Measurements from ENCODE around the gene NLRC3. TPM values are rescaled to one million over a fixed set of nuclear protein-coding genes. Genes with fewer than 3 reads are reported as not detected.

NLRC3 gene
- polyA plus RNA-seq, 4 donors, result 1.2 to 2.6 (median 2.0) TPM

DNA sequence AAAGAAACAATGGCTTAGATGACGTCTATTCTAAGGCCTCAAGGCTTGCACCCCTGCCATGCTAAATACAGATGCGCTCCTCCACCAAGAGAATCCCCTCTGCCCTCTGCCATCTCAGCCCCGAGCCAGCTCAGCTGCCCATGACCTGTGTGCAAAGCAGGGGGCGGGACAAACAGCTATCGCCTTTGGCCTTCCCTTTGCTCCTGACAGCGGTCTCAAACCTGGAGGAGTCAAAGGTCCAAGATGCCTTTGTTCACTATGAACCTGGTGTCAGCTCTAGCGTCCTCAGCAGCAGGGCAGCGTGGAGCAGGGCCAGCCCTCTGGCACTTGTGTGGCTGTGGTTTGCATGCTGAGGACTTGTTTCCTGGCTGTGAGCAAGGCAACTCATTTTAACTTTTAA is 21.9 kb upstream of the NLRC3 start:
- DNase-seq (ENCODE audit: low read depth in 4 of 4, low spot score in 2 of 4), result no peak

DNA sequence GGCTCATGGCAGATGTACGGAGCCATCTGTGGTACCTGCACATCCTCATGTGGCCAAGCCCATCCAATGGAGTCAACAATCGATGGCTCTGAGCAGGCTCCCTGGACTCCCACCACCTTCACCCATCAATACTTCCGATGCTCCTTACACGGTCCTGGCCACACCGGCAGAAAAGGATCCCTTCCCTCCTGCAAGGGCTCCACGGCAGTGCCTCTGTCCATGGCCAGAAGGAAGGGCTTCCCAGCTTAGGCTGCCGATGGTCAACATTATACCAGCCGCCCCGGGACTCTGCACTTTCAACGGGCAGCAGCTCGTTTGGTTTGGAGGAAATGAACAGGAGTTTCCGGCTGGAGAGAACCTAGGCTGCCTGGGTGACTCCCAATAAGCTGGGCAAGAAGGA is 21.0 kb upstream of the NLRC3 start:
- DNase-seq (ENCODE audit: low read depth in 4 of 4, low spot score in 2 of 4), result no peak

DNA sequence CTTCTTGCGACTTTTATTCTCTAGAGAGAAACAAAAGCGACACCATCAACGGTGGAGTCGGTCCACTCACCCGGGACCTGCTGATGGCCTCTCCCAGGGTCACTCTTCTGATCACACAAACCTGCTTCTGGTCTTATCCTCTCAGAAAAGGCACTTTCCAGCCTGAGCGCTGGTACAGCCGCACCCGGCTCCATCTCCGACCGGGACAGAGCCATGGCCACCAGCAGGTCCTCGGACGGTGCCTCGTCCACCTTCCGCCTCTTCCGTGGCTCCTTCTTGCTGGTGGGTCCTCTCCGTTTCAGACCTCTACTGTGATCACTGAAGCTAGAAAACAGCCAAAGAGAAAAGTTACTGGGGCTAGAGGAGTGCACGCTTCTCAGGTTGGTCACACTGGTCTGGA is 20.5 kb upstream of the NLRC3 start:
- DNase-seq (ENCODE audit: low read depth in 4 of 4, low spot score in 2 of 4), result no peak

DNA sequence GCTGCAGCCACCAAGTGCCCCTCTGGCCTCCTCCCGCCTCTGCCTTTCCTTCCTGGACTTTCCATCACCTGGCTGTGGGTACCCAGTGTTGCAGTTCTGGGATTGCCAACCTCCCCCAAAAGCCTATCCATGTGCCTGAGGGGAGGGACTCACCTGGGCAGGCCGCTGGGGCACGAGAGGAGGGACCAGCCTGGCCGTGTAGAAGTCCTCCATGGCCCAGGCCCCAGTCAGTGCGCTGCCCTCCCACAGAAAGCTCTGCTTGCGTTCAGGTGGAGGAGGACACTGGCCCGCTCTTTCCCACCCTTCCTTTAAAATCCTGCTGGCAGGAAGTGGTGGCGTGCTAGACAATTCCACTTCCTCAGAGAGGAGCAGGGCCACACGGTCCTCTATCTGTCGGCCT is 20.0 kb upstream of the NLRC3 start:
- no peak for DNase-seq (ENCODE audit: low read depth in 4 of 4, low spot score in 2 of 4)

DNA sequence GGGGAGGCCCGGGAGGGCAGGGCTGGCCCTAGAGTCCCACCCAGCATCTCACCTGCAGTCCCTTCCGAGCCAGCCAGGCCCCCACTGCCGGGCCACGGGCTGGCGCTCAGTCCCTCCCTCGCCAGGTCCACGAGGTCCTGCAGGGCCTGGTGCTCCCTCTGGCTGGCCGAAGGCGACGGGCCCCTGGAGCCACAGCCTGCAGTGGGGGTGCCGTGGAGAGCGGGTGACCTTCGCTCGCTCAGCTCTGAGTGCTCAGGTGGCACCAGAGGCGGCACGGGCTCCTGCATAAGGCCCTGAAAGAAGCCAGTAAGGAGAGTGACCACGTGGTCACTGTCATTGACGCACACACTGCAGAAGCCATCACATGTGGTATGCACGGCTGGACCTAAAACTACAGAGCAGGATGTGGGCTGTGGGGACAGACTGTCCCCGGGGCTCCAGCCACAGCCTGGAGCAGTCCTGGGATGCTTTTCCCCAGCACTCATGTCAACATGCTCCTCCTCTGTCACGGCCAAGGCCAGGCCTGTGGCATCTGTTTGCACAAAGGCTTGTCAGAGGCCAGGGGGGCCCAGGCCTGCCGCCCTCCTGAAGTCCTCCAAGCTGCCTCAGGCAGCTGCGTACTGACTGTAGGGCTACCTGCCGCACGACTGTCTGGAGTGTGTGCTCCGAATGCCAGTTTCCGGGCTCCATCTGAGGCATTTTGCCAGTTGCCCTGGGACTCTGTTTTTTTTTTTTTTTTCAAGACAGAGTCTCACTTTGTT is 19.1 kb upstream of the NLRC3 start:
- DNase-seq (ENCODE audit: low read depth in 4 of 4, low spot score in 2 of 4), result no peak

DNA sequence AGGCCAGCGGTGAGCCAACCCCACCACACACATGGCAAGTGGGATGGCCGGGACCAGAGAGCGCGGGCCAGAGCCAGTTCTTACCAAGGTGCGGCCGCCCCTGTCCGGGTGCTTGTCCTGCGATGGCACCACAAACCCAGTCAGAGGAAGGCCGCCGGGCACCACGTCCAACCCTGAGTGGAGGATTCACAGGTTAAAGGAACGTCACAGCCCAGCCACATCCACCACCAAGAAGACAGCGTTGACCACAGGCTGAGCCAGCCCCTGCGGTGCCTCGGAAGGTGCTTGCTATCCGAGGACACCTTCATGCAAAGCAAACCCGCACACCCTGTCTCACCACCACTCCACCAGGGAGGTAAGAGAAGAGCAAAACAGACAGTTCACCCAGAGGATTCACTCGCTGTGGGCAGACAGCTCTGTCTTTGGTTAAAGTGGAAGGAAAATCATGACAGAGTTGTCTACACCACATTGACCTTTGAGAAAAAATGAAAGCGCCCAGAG is 18.4 kb upstream of the NLRC3 start:
- no peak for DNase-seq (ENCODE audit: low read depth in 4 of 4, low spot score in 2 of 4)

DNA sequence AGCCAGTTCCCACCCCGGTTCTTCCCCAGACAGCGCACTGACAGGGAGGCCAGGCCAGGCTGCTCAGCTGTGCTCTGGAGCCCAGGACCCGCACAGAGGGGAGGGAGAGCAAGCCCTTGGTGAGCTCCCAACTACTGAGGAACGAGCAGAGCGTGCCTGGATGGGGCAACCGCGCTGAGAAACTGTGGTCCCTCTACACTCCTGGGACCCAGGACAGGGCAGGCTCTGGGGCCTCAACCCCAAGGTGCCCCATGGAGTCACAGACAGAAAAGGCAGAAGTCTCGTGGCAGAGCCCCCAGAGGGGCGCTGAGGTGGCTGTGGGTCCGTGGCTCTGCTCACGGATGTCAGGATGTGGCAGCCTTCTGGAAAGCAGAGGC is 17.9 kb upstream of the NLRC3 start:
- DNase-seq (ENCODE audit: low read depth in 4 of 4, low spot score in 2 of 4), result no peak

DNA sequence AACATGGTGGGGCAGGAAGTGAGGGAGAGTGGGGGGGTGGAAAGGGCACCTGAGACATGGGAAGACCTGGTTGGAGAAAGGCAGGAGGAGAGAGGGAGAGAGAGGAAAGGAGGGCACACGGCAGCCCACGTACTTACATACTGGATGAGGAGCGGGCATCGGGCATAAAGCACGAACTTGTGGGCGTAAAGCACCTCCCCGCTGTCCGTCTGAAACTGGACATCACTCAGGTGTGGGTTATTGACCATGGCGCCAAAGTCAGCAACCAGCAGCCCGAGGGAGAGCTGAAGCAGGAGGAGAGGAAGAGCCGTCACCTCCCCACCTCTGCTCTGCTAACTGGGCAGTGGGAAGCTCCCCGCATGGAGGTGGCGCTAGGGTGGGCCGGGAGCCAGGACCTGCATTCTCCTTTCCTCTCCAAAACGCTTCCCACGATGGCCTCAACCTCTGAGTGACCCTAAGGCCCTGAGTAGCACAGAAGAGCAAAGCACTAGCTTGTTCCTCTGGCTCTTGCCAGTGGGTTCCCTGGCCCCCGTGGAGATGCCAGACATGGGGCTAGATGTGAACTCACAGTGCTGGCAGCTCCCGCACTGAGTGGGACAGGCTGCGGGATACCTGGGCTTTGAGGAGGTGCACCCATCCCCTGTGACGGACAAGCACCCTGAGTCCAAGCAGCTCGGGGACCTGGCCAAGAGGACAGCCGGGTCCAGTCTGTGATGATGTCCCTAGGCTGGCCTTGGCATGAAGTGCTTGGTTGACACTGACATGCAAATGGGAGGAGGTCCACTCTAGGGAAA is 17.3 kb upstream of the NLRC3 start:
- no peak for DNase-seq (ENCODE audit: low read depth in 4 of 4, low spot score in 2 of 4)

DNA sequence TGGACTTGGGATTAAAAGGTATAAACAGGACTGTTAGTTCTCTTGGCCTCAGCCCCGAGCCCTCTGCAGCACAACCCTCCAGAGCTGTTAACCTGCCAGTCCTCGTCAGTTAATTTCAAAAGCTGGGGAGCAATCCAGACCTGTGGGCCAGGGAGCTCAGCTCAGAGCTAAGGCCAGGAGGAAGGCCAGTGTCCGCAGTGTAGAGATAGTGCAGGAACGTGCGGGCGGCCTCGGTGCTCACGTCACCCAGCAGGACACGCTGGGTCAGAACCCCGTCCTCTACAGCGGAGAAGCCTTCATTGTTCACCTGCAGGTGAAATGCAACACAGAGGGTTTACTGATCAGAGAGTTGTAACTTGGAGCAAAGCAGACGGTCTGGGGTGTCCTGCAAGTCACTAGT is 15.4 kb upstream of the NLRC3 start:
- no peak for DNase-seq (ENCODE audit: low read depth in 4 of 4, low spot score in 2 of 4)

DNA sequence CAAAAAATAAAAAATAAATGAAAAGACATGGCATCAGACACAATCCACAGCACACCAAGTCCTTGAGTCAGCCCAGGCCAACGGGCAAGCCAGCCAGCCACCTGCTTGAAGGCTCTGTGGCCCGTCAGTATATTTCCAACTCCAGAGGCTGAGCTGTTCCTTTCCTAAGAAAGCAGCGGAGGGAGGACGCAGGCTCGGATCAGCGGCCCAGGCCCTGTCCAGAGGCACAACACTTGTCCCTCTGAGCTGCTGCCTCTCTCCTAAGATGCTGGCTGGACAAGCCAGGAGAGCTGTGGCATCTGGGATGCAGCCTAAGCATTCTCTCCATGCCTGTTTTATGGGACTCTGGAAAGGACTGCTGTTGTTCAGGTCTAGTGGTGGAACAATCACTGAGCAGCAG is 14.8 kb upstream of the NLRC3 start:
- no peak for DNase-seq (ENCODE audit: low read depth in 4 of 4, low spot score in 2 of 4)

DNA sequence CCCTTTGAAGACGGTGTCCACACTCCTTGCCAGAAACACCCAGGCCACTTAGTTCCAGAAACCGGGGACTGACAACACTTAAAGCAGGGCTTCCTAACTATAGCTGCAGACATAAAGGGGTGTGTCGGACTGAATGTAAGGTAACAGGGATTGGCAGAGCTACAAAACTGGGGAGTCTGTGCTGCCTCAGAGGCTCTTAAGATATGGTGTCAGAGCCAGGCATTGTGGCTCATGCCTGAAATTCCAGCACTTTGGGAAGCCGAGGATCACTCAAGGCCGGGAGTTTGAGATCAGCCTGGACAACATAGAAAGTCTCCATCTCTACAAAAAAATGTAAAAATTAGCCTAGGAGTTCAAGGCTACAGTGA is 14.2 kb upstream of the NLRC3 start:
- DNase-seq (ENCODE audit: low read depth in 4 of 4, low spot score in 2 of 4), result no peak

DNA sequence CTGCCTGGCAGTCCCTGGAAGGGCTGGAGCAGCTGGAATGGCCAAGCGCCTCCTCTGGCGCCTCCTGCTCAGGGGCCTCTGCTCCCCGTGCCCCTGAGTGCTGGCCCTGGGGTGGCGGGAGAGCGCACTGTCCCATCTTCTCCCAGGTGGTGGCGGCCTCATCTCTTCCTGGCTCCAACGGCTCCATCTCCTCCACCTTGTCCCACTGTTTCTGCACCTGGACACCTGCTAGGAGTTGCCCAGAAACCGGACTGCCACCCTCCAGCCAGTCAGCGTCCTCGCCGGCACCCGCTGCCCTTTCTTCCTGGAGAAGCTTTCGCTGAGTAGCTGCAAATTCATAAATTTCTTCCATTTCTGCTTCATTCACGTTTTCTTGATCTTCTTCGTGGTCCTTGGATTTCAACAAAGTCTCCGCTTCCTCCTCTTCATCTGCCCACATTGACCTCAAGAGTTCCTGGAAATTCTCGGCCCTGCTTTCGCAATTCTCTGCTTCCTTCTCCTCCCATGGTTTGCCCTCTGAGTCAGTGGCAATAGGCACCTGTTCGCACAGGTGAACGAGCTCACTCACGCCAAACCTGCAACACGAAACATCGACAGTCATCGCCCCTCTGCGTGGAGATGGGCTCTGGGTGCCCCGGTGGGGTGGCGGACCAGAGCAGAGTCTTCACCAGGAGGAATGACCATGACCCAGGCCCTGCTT is 13.7 kb upstream of the NLRC3 start:
- no peak for DNase-seq (ENCODE audit: low read depth in 4 of 4, low spot score in 2 of 4)

DNA sequence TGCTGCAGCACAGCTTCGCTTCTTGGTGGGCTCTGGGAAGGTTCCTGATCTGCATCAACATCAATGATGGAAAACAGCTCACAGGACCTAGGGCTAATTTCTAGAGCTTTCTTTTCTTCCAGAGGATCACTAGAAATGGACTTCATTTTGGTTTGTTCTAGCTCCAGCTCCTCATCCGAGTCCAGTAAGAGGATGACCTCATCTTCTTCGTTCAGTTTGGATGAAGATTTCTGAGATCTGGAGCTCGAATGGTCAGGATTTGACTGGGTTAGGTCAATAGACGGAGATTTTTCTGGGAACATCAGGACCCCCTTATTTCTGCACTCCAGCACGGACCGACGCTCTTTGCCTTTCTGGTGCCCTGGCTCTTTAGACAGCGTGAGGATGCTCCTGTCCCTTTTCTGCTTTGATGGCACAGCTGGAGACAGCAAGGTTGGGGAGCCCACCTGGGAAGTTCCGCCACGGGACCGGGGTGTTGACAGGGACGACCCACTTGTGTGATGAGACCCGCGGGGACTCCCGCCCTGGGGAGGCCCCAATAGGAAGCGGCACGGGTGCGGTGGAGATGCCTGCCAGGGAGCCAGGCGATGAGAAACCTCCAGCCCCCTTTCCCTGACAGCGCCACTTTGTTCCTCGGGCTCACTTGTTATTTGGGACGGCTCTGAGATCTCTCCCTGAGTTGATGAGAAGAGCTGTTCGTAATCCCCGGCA is 12.9 kb upstream of the NLRC3 start:
- no peak for DNase-seq (ENCODE audit: low read depth in 4 of 4, low spot score in 2 of 4)

DNA sequence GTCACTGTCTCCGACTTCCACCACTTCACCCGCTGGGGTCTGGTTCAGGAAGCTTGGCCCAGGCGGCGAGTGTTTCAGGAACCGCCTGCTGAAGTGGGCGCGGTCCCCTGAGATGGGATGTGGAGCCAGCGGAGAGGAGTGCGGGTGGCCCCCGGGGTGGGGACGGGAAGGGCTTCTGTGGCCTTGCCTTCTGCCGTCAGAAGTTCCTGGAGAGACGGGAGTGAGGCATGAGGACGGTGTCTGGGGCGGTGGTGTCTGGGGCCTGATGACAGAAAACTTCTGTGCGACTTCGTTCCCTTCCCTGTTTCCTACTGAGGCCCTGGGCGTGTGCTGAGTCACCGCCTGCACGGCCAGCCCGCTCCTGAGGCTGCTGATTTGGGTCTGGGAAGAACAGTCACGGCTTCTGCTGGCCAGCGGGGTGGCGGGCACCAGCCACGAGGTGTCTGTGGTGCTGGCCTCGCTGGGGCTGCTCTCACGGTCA is 12.3 kb upstream of the NLRC3 start:
- DNase-seq (ENCODE audit: low read depth in 4 of 4, low spot score in 2 of 4), result no peak

DNA sequence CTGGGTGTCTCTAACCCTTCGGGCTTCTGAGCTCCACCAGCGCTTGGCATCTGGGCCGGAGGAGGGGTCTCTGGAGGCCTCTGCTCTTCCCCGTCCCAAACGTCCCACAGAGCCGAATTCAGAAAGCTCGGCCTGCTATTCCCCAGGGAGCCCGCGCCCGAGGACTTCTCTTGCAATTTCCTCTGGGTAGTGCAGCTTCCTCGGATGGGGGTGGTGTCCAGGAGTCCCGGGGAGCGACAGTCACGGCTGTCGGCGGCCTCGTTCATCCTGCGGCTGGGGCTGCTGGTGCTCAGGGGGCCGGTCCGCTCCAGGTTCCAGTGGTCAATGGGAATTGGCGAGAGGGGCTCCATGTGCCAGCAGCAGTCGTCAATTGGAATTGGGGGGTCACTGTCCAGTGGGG is 11.8 kb upstream of the NLRC3 start:
- DNase-seq (ENCODE audit: low read depth in 4 of 4, low spot score in 2 of 4), result no peak

DNA sequence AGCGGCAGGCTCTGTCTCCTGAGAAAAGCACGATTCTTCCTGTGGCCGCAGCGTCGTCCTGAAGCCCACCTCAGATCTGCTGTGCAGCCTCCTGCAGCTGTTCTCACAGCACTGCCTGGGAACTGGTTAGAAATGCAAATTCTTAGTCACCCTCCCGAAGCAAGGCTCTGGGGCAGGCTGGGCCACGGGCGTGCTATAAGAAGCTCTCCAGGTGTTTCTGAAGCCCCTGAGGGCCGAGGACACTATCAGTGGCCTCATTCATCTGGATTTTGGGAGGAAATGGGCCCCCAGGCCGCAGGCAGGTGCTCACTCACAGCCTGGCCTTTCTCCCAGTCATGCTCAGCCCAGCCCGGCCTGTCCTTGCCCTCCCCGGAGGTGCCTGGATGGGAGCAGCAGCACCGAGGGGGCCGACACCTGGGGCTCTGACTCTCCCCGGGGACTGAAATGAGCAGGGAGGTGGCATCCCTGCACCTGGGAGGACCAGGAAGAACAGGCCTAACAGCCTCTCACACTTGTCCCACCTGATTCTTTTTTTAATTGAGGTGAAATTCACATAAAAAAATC is 10.4 kb upstream of the NLRC3 start:
- no peak for DNase-seq (ENCODE audit: low read depth in 4 of 4, low spot score in 2 of 4)

DNA sequence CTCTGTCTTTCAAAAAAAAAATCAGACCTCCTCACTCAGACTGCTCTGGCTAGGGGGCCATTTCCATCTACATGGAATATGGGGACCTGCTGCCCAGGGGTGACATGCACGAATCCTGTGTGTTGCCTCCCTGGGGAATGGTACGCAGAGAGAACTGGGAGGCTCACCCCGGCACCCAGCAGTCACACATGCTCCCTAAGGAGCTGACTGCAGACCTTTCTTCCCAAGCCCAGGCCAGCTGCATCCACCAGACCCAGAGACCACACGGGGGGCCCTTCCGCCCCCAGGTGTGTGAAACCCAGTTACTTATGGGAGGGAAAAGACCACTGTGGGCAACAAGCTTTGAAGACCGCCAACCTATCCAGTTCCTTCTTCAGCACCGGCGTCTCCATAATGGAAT is 7.2 kb upstream of the NLRC3 start:
- no peak for DNase-seq (ENCODE audit: low read depth in 4 of 4, low spot score in 2 of 4)

DNA sequence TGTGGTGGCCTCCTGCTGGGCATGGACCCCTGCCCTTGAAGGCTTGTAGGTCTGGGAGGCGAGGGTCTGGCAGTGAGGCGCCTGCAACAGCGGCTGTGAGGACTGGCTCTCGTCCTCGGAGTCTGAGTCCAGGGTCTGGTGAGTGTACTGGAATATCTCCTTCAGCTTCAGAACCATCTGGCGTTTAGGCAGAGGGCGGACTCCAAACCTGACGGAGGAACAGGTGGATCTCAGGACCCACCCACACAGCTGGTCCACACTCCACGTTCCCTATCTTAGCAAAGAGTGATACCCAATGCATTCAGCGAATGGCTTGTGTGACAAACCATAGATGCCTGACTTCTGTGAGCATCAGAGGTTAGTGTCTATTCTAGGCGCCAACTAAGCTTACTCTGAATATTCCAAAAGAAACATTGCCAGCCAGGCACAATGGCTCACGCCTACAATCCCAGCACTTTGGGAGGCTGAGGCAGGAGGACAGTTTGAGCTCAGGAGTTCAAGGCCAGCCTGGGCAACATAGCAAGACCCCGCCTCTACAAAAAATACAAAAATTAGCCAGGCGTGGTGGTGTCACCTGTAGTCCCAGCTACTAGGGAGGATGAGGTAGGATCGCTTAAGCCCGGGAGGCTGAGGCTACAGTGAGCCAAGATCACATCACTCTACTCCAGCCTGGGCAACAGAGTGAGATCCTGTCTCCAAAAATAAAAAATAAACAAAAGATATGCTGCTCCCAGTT is 6.3 kb upstream of the NLRC3 start:
- DNase-seq (ENCODE audit: low read depth in 4 of 4, low spot score in 2 of 4), result no peak

DNA sequence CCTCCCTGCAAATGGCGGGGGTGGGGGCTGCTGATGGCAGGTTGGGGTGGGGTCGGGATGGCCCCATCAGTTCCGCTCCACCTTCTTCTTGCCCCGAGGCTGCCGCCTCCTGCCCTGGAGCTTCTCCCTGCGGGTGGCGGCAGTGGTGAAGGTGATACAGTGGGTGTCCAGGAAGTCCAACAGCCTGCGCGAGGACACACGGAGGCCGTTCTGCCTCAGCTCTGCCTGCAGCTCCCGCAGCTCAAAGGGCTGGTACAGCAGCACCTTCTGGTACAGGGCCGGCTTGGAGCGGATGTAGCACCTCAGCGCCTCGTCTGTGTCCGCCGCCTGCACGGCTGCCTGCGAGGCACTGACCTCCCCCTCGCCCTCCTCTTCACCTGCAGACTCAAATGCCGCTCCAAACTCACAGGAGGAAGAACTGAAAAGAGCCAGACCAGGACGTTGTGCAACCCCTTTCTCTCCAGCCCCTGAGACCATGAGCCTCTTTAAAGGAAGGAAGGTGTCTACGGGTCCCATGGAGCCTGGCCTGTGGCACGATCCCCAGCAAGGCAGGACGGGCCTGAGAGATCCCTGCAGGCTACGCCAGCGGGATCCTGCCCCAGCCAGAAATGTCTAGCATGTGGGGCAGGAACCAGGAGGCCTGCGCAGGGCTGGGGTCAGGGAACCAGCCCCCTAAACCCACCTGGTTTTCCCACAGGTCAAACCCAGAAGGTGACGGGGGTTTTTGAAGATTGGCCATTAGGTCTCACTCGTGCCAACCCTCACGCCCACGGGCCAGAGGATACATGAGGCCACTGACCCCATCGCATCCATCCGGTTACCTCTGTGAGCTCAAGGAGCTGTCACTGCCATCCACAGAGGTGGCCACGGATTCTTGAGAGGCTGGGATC is 5.3 kb upstream of the NLRC3 start:
- no peak for DNase-seq (ENCODE audit: low read depth in 4 of 4, low spot score in 2 of 4)

All from left renal cortex interstitium (tissue), 4 donors.